ENCODE measurements around the gene ZCRB1.

Gene ZCRB1

DNA sequence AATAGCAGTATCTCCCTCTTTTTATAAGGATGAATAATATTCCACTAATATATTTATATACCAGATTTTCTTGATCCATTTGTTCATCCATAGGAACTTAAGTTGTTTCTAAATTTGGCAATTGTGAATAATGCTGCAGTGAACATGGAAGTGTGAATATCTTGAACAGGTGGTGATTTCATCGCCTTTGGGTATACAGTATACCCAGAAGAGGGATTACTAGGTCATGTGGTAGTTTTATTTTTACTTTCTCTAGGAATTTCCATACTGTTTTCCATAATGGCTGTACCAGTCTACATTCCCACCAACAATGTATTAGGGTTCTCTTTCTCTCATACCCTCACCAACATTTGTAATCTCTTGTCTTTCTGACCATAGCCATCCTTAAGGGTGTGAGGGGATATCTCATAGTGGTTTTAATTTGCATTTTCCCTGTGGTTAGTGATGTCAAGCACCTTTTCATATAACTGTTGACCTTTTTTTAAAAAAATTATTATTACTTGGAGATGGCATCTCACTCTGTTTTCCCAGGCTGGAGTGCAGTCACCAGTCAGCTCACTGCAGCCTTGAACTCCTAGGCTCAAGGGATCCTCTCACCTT, 20.6 kb upstream of the ZCRB1 start:
- no peak overlapping the region for H3K27ac Mint-ChIP-seq
- DNase-seq, result no peak
- peaks cover 24% of the 10 kb centered on the region for H3K9me3 Mint-ChIP-seq
- H3K4me1 Mint-ChIP-seq, result no peaks in the 10 kb centered on the region
- no peaks in the 10 kb centered on the region for H3K27me3 Mint-ChIP-seq (ENCODE audit: low read depth, poor library complexity)
- H3K4me3 Mint-ChIP-seq, result no peak overlapping the region
- TF ChIP-seq, protein P1, sequence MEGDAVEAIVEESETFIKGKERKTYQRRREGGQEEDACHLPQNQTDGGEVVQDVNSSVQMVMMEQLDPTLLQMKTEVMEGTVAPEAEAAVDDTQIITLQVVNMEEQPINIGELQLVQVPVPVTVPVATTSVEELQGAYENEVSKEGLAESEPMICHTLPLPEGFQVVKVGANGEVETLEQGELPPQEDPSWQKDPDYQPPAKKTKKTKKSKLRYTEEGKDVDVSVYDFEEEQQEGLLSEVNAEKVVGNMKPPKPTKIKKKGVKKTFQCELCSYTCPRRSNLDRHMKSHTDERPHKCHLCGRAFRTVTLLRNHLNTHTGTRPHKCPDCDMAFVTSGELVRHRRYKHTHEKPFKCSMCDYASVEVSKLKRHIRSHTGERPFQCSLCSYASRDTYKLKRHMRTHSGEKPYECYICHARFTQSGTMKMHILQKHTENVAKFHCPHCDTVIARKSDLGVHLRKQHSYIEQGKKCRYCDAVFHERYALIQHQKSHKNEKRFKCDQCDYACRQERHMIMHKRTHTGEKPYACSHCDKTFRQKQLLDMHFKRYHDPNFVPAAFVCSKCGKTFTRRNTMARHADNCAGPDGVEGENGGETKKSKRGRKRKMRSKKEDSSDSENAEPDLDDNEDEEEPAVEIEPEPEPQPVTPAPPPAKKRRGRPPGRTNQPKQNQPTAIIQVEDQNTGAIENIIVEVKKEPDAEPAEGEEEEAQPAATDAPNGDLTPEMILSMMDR (IDR thresholded peaks at IDR 0.05), result no peak
- H3K36me3 Mint-ChIP-seq (ENCODE audit: low read depth), result peaks cover 46% of the 10 kb centered on the region

DNA sequence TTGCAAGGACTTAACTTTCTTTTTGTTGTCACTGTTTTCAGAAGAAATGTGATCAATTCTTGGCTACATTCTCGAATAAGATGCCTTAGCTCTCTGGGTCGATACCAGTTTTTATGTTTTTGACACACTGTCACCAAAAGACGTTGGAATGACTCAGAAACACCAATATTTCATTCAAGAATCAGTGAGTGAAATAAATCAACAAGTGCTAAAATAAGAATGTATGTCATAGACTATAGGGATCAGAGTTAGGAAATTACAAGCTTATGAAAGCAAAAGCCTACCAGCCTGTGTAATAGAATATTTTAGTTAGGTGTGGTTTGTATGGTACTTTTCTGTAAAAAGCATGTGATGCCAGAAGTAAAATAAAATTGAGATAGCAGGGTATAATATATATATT, 17.8 kb upstream of the ZCRB1 start:
- H3K4me3 Mint-ChIP-seq, result no peak overlapping the region
- H3K36me3 Mint-ChIP-seq (ENCODE audit: low read depth), result peaks cover 31% of the 10 kb centered on the region
- peaks cover 6% of the 10 kb centered on the region for H3K9me3 Mint-ChIP-seq
- TF ChIP-seq, protein P1 (IDR thresholded peaks at IDR 0.05), result no peak
- no peak for DNase-seq
- no peaks in the 10 kb centered on the region for H3K4me1 Mint-ChIP-seq
- H3K27ac Mint-ChIP-seq, result no peak overlapping the region
- H3K27me3 Mint-ChIP-seq (ENCODE audit: low read depth, poor library complexity), result no peaks in the 10 kb centered on the region

DNA sequence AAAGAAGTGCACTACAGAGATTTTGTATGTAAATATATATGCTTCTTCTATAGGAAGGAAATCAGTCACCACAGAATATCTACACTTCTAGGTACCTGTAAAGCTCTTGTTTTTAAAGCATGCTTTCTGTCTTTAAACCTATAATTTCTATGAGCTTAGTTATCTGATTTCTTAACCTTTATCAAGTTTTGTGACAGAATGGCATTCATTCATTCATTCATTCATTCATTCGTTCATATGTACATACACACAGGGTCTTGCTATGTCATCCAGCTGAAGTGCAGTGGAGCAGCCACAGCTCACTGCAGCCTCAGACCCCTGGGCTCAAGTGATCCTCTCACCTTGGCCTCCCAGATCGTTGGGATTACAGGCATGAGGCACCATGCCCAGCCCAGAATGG, 16.1 kb upstream of the ZCRB1 start:
- Mint-ChIP-seq H3K4me3 (no peak overlapping the region), H3K4me1 (no peaks in the 10 kb centered on the region), H3K36me3 (ENCODE audit: low read depth) (peaks cover 15% of the 10 kb centered on the region), H3K27ac (no peak overlapping the region), H3K27me3 (ENCODE audit: low read depth, poor library complexity) (no peaks in the 10 kb centered on the region), H3K9me3 (peaks cover under 1% of the 10 kb centered on the region)
- TF ChIP-seq, protein P1 (IDR thresholded peaks at IDR 0.05), result no peak
- no peak for DNase-seq

DNA sequence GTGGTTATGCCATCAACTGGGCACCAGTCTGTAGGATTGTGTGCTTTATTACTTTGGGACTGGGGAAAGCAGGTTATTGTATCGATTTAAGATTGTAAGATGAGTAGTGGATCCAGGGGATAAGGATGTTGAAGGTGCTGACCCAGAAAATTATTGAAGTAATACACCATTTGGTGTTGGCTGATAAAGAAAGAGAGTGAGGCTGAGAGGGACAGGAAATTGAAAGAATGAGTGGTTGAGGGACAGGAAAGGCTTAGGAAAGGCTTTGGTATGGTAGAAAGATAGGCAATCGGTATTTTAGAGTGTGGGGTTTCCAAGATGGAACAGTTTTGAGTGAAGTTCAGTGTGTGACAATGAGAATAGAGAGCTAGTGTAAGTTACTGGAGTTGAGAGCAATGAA, 12.4 kb upstream of the ZCRB1 start:
- TF ChIP-seq, protein P1 (IDR thresholded peaks at IDR 0.05), result no peak
- Mint-ChIP-seq H3K4me3 (no peak overlapping the region), H3K9me3 (no peaks in the 10 kb centered on the region), H3K36me3 (ENCODE audit: low read depth) (peaks cover 26% of the 10 kb centered on the region), H3K4me1 (peaks cover 4% of the 10 kb centered on the region), H3K27me3 (ENCODE audit: low read depth, poor library complexity) (no peaks in the 10 kb centered on the region), H3K27ac (no peak overlapping the region)
- DNase-seq, result no peak

DNA sequence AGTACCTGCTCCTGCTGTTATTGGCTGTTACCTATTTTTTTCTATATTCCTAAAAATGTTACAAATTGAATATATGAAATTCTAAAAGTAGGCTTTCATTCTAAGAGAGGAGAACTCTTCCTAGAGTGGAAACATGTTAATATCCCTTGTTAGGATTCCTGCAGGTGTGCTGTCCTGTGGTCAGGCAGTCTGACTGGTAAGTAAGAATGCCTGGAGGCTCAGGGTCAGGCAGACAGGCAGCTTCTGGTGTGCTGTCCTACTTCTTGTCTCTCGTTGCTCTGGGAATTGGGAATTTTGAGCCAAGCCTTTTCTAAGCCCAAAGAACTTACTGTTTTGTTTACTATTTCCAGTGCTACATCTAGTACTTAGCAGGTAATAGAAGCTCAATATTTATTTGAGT, 10.4 kb upstream of the ZCRB1 start:
- TF ChIP-seq, protein P1 (IDR thresholded peaks at IDR 0.05), result no peak
- no peak for DNase-seq

More for the DNA sequence above, 10.4 kb upstream of the ZCRB1 start:
- H3K4me1 Mint-ChIP-seq, result peaks cover 4% of the 10 kb centered on the region
- no peaks in the 10 kb centered on the region for H3K9me3 Mint-ChIP-seq
- peaks cover 26% of the 10 kb centered on the region for H3K36me3 Mint-ChIP-seq (ENCODE audit: low read depth)
- H3K4me3 Mint-ChIP-seq, result no peak overlapping the region
- H3K27me3 Mint-ChIP-seq (ENCODE audit: low read depth, poor library complexity), result no peaks in the 10 kb centered on the region
- H3K27ac Mint-ChIP-seq, result no peak overlapping the region

Data from nephron progenitor cell (in vitro differentiated cells).